Stimulated activated CD8-positive, alpha-beta memory T cell treated with anti-CD3 and anti-CD28 coated beads, Interleukin-2, amount 100 ng/mL, for 1 hour (primary cell): ENCODE data around the gene SERPINA3.

Source experiments
- DNase-seq, 2 donors: peaks; one replicate each; pipeline ENCODE4 v3.0.0-alpha.2; 2020; ENCODE audit warnings: low read depth in 2 of 2

Gene SERPINA3

GRCh38 chr14:94654071-94654861 is 42.1 kb downstream of the SERPINA3 start:
- DNase-seq: no peak

- no peak for DNase-seq
Observed at GRCh38 chr14:94655169-94655710, 43.0 kb downstream of the SERPINA3 start.

- DNase-seq: no peak
Observed at GRCh38 chr14:94656043-94656442, 43.9 kb downstream of the SERPINA3 start.

- no peak for DNase-seq
Observed at GRCh38 chr14:94659256-94659655, 47.1 kb downstream of the SERPINA3 start.

GRCh38 chr14:94659901-94660300 is 47.7 kb downstream of the SERPINA3 start:
- no peak for DNase-seq

GRCh38 chr14:94660306-94660946 is 48.2 kb downstream of the SERPINA3 start:
- no peak for DNase-seq

GRCh38 chr14:94663538-94663937 is 51.3 kb downstream of the SERPINA3 start:
- no peak for DNase-seq

- DNase-seq: no peak
Observed at GRCh38 chr14:94663965-94664704, 51.9 kb downstream of the SERPINA3 start.

- DNase-seq: no peak
Observed at GRCh38 chr14:94665121-94665520, 52.9 kb downstream of the SERPINA3 start.

- no peak for DNase-seq
Observed at GRCh38 chr14:94665544-94665943, 53.4 kb downstream of the SERPINA3 start.

GRCh38 chr14:94670692-94671285 is 58.6 kb downstream of the SERPINA3 start:
- no peak for DNase-seq

GRCh38 chr14:94671870-94672444 is 59.8 kb downstream of the SERPINA3 start:
- DNase-seq: no peak

- DNase-seq: no peak
Observed at GRCh38 chr14:94673071-94673470, 60.9 kb downstream of the SERPINA3 start.
